Eye (tissue), 1 donor: ENCODE data around the gene CCDC34.
"Not testable (repeated sequence)": the region's sequence is repeated elsewhere in the genome, so short reads cannot be mapped to it uniquely, and the experiment has no call there.

Experiments
- DNase-seq: peaks from one replicate; pipeline ENCODE4 v3.0.0-alpha.2; 2015

The CCDC34 gene

DNA sequence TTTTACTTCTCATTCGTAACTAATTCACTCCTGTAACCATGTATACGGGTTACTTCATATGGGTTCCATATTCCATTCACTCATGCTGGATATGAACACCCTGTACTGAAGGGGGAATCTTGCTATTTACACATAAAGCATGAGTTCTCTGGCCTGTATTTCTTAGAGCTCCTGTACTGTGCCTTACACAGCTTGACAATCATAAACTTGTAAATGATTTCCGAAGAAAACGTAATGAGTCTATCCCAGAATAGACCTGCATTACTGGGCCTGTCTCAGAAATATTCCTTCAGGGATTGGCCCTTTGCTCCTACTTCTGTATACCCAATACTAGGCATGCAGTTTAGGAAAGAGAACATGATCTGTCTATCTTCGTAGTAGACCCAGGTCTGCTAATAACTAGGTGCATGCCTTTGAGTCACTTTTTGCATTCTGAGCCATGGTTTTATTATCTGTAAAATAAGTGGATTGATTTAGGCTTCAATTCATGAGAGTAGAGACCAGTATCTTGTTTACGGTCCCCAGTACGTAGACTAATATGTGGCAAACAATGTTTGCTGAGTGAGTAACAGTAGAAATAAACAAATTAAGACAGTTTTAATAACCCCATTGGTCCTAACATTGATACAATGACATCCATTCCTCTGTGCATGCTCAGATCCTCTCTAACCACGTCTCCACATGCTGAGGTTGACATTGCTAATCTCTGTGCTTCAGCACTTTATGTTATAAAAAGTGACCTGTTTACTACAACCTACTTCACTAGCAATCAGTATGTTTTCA, 1.2 kb downstream of the CCDC34 start:
- no peak for DNase-seq

DNA sequence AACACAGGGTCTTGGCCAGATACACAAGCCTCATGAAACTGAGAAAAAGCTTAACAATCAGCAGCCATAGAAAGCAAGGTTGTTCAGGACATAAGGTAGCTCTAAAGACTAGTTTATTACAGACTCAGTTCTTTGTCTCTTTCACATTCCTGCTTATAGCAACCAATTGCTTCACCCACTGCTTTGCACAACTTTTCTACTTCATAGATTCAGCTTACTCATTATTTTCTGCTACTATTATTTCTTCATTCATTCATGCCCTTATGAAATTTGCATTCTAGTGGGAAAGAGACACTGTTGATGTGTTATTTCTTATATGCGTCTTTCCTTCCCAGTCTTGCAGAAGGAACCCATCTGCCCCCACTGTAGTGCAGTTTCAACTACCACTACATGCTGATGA, 4.7 kb downstream of the CCDC34 start:
- DNase-seq: no peak

DNA sequence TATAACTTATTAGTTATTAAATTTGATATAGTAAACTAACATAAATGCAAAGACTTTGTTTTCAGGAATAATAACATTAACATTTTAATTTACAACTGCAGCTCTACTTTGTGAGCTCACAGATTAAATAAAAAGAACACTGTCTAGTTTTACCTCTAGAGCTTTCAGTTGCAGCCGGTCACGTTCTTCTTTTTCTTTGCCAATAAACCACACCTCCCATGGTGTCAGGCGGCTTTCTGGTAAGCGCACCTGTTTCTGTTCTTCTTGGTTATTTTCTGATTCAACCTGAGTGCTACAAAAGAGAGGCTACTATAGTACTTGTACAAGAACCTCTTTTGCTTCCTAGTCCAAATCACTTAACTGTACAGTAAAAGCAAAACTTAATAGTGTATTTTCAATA, 5.8 kb downstream of the CCDC34 start:
- no peak for DNase-seq

DNA sequence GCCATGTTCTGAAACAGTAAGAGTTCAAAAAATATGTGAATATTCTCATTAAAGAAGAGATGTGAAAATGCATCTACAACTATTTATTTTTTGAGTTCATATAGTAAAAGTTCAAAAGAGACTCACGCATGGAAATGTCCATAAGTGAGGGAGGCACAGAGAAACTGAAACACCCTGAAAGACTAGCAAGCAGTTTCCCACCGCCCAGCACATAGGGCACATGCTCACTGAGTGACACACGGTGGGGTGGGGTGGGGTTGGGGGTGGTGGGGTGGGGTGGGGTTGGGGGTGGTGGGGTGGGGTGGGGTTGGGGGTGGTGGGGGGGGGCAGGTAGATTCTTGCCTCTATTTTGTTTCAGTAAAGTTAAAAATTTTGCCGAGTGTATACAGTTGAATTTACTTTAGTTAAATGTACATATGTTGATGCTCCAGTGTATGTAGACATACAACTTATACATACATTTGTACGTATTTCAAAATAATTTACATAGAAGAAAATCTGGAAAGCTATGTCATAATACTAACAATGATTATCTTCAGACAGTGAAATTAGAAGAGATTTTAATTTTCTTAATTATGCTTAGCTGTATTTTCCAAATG, 6.3 kb downstream of the CCDC34 start:
- DNase-seq: no peak

DNA sequence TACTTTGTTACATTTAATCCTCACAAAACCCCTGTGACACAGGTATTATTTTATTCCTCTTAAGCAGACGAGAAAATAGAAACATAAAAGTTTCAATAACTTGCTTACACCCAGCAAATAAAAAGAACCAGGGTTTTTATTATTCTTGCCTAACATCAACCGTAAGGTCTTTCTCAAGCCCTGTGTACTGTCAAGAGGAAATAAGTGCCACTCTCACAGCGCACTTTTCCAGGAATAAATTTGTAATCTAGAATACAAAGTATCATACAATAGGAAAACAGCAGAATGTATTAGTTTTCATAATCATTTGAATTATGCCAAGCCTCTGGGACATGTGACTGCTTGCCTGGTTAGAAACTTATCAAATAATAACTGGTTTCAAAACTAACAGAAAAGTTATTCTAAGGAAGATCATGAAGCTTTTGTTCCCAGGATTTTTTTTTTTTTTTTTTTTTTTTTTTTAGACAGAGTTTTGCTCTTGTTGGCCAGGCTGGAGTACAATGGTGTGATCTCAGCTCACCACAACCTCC, 7.4 kb downstream of the CCDC34 start:
- DNase-seq: no peak

DNA sequence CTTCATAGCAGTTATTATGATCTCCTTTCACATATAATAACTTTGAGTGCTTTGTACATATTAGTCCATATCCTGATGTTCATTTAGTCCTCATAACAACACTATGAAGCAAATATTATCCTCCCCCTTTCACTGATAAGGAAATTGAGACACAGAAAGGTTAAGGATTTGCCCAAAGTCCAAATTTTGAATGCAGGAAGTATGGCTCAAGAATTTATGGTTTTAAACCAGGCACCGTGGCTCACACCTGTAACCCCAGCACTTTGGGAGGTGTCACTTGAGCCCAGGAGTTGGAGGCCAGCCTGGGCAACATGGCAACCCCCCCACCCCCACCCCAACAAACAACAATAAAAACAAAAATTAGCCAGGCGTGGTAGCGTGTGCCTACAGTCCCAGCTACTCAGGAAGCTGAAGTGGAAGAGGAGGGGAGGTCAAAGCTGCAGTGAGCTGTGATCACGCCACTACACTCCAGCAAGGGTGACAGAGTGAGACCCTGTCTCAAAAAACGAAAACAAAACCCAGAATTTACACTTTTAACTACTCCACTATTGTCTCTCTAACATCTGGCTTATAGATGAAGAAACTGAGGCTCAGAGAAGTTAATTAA, 8.6 kb downstream of the CCDC34 start:
- no peak for DNase-seq

DNA sequence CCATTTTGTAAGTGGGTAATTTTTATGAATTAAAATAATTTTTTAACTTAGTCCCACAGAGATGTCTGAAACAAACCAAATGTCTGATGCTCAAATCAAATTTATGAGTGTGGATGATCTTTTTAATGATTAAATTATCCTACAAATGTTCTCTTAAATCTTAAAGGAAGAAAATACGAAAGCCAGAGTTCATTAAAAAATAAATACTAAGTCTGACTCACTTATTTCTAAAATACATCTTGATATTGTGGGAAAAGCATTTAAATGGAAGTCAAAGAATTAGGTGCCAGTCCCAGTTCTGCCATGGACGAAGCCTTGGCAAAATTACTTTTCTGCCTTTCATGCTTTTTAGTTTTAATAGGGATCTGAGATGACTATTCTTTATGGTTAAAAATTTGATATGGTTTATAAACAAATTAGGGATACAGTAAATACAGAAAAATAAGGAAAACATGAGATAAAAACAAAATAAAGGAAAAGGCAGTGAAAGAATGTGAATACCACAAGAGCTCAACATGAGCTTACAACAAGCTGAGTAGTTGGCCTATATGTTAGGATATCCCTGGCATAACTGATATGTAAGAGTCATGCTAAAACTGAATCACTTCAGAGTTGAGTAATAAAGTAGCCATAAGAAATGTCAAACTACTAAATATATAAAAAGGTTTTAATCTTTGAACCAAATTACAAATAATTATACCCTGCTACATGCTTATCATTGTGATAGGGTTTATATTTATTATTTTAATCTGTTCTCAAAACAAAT, 9.2 kb downstream of the CCDC34 start:
- no peak for DNase-seq

DNA sequence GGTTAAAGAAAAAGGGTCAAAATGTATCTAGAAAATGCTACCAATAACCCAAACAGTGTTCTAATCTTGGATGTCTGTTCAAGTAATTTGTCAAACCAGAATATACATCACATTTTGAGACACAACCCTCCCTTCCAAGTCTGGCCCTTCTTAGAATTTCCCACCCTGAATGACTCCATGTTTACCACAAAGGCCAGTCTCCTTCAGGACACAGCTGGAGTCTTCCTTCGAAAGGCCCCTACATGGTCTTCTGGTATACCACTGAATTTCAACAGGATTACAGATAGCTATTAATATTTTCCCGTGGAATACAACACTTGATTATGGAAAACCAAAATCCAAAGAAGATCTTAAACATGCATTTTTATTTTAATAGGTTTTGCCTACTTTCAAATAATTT, 10.2 kb downstream of the CCDC34 start:
- DNase-seq: no peak

DNA sequence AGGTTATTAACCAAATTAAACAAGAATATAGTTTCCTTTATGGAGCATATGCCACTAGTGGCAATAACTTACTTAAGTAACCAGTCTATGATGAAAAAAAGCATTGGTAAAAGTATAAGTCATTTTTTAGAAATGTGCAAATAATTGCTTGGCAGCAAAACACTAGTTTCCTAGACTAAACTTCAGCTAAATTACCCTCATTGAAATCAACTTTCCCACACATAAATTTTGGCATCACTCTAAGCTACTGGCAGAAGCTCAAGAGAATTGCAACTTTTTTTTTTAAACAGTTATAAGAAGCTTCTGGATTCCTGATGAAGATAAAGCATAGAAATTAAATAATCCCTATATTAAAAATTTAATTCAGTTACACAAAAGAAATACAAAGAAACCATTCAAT, 12.5 kb downstream of the CCDC34 start:
- DNase-seq: no peak

DNA sequence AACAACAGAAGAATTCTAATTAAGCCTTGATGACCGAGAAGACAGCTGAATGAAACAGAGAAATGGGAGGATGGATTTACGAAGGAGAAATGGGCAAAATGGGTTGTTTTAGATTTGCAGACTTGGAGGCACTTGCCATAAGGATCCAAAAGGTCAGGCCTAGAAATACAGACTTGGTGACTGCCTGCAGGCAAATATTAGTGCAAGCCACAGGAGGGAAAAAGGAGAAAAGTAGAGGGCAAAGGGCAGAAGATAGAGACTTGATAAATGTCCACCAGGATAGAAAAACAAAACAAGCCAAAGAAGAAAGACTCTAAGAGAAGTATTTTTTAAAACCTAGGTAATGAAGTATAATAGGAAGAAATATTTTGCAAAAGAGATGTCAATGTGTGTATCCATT, 13.1 kb downstream of the CCDC34 start:
- no peak for DNase-seq

DNA sequence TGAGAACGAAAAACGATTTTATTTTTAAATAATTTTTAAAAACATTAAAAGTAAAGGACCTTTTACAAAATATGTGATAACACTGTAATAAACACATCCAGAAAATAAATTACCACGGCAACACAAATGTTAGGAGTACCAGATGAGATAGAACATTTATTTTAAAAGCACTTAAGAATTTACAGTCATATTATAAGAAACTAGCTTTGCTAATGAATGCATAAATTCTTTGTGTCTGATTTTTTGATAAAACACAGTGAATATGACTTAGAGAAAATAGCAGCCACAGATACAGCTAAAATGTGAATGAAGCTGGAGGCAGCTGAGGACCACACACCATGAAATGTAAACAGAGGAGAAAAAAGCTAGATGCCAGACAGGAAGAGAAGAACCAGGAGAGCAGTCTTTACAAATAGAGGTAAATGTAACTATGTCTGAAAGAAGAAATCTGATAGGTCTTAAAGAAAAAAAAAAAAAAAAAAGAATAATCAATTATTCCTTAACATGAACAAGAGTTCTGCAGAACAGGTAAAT, 14.6 kb downstream of the CCDC34 start:
- DNase-seq: no peak

DNA sequence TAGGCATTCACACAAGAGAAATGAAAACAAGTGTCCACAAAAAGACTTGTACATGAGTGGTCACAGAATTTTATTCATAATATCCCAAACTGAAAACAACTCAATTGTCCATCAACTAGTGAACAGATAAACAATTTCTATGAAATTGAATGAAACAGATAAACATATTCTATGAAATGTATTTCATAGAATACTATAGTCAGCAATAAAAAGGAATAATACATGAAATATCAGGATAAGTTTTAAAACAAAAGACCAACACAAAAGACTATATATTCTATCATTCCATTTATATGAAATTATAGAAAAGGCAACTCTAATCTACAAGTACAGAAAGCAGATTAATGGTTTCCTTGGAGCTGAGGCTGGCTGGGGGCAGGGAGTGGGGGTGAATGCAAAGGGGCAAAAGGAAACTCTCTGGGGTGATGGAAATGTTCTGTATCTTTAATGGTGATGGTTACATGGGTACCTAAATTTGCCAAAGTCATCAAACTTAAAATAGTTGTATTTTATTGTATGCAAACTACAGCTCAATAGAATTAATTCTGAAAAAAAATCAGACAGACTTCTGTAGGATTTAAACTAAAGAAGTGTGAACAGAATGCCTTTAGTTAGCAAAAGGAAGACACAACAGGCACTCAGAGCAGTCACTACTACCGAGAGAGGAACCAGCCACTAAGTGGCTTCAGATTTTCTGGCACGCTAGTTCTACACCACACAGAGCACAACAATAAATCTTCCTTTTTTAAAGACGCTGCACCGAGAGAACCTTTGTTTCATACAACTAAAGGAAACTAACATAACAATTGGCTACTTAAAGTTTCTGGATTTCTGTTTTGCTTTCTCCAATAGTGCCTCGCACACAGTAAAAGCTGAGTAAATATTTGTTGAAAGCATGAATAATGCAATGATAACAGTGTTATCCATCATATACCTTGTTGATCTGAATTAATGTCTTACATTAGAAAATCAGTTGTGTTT, 15.4 kb downstream of the CCDC34 start:
- DNase-seq: no peak

DNA sequence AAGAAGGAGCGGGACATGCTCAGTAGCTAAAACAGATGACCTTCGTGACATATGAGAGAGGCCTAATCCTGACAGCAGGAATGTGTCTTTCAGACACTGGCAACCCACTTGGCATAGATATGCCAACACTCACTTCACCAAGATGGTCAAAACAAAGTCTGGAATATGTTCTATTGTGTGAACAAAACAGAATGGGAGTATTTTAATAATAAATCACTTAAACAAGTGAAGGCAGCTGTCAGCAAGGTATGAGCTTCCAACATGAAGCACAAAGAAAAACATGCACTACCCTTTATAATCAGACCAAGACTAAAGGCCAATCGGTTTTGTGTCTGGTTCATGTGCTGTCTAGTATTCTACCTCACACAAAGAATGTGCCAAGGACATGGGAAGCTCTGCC, 23.1 kb downstream of the CCDC34 start:
- DNase-seq: no peak

DNA sequence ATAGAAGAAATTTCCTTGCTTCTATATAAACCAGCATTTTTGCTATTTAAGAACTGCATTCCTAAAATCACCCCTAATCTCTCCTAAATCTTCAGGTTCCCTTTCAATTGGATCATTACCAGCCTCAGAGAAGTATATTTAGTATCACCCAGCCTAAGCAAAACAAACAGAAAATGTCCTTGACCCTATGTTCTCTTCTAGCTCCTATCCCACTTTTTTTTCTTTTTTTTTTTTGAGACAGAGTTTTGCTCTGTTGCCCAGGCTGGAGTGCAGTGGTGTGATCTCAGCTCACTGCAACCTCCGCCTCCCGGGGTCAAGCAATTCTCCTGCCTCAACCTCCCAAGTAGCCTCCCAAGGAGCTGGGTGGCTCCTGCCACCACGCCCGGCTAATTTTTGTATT, 28.3 kb downstream of the CCDC34 start:
- DNase-seq: not testable (repeated sequence)

DNA sequence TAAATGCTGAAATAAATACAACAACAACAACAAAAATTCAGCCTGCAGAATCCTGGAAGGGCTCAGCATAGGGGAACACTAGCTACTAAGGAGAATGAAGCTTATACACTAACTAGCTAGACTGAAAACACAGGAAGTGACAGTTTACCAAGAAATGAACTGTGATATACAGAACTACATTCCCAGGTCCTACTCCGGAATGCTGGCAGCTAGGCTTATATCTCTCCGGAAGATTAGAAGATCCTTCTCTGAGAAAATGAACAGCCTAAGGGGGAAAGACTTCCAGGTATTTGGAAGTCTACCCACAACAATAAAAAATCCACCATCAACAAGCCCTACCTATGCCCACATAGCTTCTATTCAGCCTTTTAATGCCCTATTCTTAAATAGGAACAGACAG, 31.0 kb downstream of the CCDC34 start:
- no peak for DNase-seq

DNA sequence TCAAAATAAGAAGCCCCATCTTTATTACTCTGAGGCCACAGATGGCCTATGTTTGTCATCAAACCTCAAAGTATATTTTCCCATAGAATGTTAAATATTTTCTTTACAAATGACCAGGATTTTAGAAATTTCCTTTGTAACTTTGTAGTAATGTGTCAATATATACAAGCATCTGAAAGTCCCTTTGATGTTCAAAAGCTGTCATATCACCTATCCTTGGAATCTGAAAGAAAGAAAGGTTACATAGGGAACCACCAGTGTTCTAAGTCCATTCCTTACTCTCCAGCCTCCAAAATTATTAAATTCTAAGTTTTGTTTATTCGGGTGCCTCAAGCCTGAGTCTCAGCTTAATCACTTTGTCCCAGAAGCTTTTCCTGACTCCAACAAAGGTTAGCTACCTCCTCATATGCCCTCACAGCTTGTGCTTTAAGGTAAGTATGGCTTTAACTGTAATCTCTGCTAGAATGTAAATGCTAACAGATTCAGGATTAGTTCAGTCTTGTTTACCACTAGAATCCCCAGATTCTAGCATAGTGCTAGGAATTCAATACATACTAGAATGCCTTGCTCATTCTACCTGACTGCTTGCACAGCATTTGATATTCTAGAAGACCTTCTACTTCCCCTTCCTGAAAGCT, 32.3 kb downstream of the CCDC34 start:
- DNase-seq: no peak

DNA sequence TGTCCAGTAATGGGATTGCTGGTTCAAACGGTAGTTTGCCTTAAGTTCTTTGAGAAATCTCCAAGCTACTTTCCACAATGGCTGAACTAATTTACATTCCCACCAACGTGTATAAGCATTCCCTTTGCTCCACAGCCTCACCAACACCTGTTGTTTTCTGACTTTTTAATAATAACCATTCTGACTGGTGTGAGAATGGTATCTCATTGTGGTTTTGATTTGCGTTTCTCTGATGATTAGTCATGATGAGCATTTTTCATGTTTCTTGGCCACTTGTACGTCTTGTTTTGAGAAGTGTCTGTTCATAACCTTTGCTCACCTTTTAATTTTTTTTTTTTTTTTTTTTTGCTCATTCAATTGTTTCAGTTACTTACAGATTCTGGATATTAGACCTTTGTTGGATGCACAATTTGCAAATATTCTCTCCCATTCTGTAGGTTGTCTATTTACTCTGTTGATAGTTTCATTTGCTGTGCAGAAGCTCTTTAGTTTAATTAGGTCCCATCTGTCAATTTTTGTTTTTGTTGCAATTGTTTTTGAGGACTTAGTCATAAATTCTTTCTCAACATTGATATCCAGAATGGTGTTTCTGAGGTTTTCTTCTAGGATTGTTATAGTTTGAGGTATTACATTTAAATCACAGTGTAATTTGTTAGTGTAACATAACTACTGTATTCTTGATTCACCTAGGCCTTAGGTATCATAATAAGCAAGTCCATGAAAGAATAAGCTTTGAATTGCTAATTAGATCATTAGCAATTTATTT, 33.0 kb downstream of the CCDC34 start:
- no peak for DNase-seq

DNA sequence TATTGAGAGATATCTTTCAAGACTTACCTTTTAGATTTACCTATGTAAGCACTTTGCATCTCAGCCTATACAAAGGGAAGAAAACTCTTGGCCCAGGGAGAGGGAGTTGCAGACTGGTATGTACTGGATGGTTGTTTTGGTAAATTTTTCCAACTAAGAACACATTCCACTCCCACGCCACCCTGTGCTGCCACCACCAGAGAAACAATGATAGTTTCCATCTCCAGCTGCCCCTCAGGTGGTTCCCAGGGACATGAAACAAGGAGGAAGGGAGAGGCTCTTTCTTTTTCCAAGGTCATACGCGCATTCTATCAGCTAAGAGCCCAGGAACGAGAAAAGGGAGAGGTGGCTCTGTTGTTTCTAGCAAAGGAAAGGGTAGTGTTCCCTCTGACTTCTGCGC, 34.4 kb downstream of the CCDC34 start:
- no peak for DNase-seq

DNA sequence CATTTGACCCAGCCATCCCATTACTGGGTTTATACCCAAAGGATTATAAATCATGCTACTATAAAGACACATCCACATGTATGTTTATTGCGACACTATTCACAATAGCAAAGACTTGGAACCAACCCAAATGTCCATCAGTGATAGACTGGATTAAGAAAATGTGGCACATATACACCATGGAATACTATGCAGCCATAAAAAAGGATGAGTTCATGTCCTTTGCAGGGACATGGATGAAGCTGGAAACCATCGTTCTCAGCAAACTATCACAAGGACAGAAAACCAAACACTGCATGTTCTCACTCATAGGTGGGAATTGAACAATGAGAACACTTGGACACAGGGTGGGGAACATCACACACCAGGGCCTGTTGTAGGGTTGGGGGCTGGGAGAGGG, 36.0 kb downstream of the CCDC34 start:
- not testable (repeated sequence) for DNase-seq

DNA sequence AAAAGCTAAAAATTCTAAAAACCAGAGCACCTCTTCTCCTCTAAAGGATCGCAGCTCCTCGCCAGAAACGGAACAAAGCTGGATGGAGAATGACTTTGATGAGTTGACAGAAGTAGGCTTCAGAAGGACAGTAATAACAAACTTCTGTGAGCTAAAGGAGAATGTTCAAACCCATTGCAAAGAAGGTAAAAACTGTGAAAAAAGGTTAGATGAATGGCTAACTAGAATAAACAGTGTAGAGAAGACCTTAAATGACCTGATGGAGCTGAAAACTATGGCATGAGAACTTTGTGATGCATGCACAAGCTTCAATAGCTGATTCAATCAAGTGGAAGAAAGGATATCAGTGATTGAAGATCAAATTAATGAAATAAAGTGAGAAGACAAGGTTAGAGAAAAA, 40.8 kb downstream of the CCDC34 start:
- not testable (repeated sequence) for DNase-seq

DNA sequence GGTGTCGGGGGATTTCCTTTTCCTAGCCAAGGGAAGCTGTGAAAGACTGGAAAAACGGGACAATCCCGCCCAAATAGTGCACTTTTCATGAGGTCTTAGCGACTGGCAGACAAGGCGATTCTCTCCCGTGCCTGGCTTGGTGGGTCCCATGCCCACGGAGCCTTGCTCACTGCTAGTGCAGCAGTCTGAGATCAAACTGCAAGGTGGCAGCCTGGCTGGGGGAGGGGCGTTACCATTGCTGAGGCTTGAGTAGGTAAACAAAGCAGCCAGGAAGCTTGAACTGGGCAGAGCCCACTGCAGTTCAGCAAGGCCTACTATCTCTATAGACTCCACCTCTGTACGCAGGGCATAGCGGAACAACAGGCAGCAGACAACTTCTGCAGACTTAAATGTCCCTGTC, 41.7 kb downstream of the CCDC34 start:
- DNase-seq: not testable (repeated sequence)
